ENCODE results near the gene CYB5R3.

GRCh38 chr22:42684462-42685195, 35.4 kb upstream of the CYB5R3 start:
- TF ChIP-seq SIN3A (IDR thresholded peaks at IDR 0.05; ENCODE audit: borderline replicate concordance, low read depth, low read length) (no peak), CTCF (IDR thresholded peaks at IDR 0.05) (no peak)

Data from SK-N-SH (cell line).